ENCODE data around the gene RASAL2.

DNA sequence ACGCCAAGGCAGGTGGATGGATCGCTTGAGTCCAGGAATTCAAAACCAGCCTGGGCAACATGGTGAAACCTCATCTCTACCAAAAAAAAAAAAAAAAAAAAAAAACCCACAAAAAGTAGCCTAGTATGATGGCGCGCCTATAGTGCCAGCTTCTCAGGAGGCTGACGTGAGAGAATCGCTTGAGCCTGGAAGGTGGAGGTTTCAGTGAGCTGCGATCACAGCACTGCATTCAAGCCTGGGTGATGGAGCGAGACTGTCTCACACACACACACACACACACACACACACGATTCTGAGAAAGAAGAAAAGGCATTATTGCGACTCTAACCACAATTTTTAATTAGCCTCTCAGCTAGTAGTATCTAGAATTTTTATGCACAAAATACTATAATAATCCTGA lies 86.5 kb downstream of the RASAL2 start:
- TF ChIP-seq, protein P1, sequence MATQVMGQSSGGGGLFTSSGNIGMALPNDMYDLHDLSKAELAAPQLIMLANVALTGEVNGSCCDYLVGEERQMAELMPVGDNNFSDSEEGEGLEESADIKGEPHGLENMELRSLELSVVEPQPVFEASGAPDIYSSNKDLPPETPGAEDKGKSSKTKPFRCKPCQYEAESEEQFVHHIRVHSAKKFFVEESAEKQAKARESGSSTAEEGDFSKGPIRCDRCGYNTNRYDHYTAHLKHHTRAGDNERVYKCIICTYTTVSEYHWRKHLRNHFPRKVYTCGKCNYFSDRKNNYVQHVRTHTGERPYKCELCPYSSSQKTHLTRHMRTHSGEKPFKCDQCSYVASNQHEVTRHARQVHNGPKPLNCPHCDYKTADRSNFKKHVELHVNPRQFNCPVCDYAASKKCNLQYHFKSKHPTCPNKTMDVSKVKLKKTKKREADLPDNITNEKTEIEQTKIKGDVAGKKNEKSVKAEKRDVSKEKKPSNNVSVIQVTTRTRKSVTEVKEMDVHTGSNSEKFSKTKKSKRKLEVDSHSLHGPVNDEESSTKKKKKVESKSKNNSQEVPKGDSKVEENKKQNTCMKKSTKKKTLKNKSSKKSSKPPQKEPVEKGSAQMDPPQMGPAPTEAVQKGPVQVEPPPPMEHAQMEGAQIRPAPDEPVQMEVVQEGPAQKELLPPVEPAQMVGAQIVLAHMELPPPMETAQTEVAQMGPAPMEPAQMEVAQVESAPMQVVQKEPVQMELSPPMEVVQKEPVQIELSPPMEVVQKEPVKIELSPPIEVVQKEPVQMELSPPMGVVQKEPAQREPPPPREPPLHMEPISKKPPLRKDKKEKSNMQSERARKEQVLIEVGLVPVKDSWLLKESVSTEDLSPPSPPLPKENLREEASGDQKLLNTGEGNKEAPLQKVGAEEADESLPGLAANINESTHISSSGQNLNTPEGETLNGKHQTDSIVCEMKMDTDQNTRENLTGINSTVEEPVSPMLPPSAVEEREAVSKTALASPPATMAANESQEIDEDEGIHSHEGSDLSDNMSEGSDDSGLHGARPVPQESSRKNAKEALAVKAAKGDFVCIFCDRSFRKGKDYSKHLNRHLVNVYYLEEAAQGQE (IDR thresholded peaks at IDR 0.05; ENCODE audit: insufficient read depth in 1 of 2, low read depth in 2 of 2, low read length in 1 of 2) = no peak
- no peak for TF ChIP-seq POLR2AphosphoS5 (IDR thresholded peaks at IDR 0.05; ENCODE audit: low read depth, low read length)
- TF ChIP-seq CTCF (IDR thresholded peaks at IDR 0.05) = no peak
